Fibroblast of villous mesenchyme (primary cell): ENCODE measurements around the gene GJC2. TPM values are rescaled to one million over a fixed set of nuclear protein-coding genes. Genes with fewer than 3 reads are reported as not detected.

Source experiments
- DNase-seq: peaks from one replicate; pipeline ENCODE4 v3.0.0-alpha.2; 2010; ENCODE audit warnings: low read depth
- H3K4me3 ChIP-seq: 2 replicates; pipeline ENCODE4 v1.5.1; 2011; ENCODE audit warnings: low read depth, mild to moderate bottlenecking, low read length
- total RNA-seq: library from RNA; depleted of rRNA; stranded (reverse); fragments of >200 nt; gene quantifications from 2 replicates; pipeline ENCODE4 v1.2.3, GENCODE V29; 2012
- TF ChIP-seq, protein P1 (sequence below): IDR thresholded peaks from 2 replicates; pipeline ENCODE4 v1.5.1; 2012; ENCODE audit warnings: low read depth, mild to moderate bottlenecking, low read length; ENCODE audit not compliant: insufficient read depth

GJC2 gene
- total RNA-seq, 1 donor = 3.9 TPM

GRCh38 chr1:228174482-228175315 is 25.0 kb downstream of the GJC2 start:
- TF ChIP-seq, protein P1, sequence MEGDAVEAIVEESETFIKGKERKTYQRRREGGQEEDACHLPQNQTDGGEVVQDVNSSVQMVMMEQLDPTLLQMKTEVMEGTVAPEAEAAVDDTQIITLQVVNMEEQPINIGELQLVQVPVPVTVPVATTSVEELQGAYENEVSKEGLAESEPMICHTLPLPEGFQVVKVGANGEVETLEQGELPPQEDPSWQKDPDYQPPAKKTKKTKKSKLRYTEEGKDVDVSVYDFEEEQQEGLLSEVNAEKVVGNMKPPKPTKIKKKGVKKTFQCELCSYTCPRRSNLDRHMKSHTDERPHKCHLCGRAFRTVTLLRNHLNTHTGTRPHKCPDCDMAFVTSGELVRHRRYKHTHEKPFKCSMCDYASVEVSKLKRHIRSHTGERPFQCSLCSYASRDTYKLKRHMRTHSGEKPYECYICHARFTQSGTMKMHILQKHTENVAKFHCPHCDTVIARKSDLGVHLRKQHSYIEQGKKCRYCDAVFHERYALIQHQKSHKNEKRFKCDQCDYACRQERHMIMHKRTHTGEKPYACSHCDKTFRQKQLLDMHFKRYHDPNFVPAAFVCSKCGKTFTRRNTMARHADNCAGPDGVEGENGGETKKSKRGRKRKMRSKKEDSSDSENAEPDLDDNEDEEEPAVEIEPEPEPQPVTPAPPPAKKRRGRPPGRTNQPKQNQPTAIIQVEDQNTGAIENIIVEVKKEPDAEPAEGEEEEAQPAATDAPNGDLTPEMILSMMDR = no peak
- no peak overlapping the region for H3K4me3 ChIP-seq
- peak; percentile 25 for DNase-seq

DNA sequence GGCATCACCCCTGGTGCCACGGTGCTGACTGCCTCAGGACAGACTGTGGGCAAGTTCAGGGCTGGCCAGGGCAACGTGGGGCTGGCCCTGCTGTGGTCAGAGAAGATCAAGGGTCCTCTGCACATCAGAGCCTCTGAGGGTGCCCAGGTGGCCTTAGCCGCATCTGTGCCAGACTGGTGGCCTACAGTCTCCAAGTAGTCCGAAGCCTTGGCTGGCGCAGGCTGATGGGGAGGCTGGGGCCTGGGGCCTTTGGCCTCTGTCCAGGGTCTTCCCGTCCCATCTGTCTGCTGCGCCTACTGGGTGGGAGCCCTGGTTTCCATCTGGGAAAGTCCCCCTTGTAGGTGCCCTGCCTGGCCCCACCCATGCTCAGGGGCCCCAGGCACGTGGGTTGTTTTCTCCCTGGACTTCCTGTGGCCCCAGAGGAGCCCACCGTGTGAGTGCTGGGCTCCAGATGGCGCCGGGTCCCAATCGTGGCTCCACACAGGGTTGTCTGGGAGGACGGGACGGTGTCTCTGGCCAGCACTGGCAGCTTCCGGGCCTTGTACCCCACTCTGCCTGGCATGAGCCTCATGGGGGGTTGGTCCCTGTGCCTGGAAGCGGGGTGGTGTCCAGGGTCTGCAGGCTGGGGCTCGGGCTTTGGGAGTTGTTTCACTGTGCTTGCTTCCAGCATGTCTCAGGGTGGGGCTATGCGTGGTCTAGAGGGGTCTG is 25.7 kb downstream of the GJC2 start:
- TF ChIP-seq, protein P1 = no peak
- DNase-seq = no peak
- H3K4me3 ChIP-seq = no peak overlapping the region

DNA sequence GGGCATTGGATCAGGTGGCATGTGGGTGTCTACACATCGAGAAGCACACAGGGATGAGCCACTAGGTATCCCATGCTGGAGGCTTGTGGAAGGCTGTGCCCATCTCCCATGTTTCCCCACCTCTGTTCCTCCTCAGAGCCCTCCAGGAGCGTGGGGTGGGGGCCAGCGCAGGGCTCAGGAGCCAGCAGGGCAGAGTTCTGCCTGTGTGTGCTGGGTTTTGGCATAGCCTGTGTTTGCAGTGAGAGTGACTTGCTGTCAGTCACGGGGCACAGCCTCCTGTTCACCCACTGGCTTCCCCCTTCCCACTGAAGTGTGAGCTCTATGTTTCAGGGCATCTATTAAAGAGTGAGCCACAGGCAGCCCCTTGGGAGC is 26.3 kb downstream of the GJC2 start:
- no peak for DNase-seq
- no peak overlapping the region for H3K4me3 ChIP-seq
- TF ChIP-seq, protein P1 = no peak

DNA sequence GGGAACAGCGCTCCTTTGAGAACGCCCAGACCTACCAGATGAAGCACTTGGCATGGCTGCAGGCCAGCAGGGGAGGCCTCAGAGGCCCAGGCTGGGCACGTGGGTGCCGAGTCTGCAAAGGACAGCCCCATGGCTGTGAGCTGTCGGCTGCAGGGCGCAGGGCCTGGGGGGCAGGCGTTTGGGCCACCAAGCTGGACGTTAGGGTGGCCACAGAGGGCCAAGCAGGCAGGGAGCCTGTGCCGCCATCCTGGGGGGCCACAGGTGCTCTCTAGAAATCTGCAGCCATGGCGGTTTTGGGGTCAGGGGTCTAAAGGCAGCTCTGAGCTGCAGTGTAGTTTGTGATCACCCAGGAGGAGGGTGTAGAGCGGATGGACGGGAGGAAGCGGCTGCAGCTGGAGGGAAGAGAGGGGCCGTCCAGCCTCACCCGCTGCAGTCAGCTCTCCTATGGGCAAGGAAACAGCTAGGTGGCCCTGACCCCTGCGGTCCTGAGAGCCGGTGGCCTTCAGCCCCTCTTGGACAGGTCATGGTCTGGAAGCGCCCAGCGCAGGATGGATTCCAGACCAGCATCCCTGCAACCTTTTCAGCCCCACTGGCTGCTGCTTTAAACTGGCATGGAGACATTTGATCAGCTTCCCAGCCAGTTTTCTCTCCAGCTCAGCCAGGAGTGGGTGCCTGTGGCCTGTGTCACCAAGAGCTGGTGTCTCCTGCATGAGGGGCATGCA is 26.9 kb downstream of the GJC2 start:
- TF ChIP-seq, protein P1 = no peak
- H3K4me3 ChIP-seq = no peak overlapping the region
- DNase-seq = no peak

GRCh38 chr1:228177183-228177475 is 27.4 kb downstream of the GJC2 start:
- no peak overlapping the region for H3K4me3 ChIP-seq
- no peak for DNase-seq
- TF ChIP-seq, protein P1 = no peak

DNA sequence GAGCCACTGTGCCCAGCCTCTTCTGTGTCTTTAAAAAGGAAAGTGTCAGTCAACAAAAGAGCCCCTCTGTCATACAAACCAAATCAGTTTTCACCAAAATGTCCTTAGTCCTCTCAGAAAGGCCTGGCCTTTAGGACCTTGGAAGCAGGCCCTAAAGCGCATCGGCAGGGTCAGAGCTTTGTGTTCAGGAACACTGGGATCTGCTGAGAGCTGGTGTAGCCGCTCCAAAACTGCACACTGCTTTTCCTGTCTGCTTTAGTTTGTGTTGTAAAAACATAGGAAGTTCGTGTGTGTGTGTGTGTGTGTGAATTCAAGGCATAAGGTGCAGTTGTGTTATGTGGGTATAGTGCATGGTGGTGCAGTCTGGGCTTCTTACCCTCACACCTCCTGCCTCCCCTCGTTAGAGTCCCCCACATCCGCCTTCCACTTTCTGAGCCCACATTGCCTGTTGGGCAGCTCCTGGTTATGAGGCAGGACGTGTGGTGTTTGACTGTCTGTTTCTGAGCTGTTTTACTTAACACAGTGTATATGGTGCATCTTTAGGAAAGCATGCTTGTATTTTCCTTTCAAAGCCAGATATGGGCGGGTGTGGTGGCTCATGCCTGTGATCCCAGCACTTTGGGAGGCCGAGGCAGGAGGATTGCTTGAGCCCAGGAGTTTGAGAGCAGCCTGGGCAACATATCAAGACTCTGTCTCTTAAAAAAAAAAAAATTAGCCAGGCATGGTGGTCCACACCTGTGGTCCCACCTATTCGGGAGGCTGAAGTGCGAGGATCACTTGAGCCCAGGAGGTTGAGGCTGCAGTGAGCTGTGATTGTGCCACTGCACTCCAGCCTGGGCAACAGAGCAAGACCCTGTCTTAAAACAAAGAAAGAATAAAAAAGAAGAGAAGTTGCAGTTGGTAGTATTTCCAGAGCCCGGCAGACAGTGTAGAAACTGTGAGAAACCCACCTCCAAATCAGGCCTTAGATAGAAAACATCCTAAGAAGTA is 28.3 kb downstream of the GJC2 start:
- DNase-seq = no peak
- TF ChIP-seq, protein P1 = no peak
- H3K4me3 ChIP-seq = no peak overlapping the region
